H1 (cell line): Measurements from ENCODE around the gene AQP6. TPM values are rescaled to one million over a fixed set of nuclear protein-coding genes. Genes with fewer than 3 reads are reported as not detected.

Source experiments
- CTCF ChIA-PET: fragments of 300-600 bp; sonication (Branson Sonifier 250); formaldehyde crosslinking; loops from one replicate; lab custom pipeline; 2021; ENCODE audit not compliant: partially characterized antibody; lab: Charles Lee
- POLR2A ChIA-PET: fragments of 300-600 bp; sonication (Branson Sonifier 250); formaldehyde crosslinking; loops from one replicate; lab custom pipeline; 2021; ENCODE audit warnings: inconsistent platforms; ENCODE audit not compliant: partially characterized antibody; lab: Charles Lee
- DNase-seq, 2 experiments: peaks; one replicate each; pipeline versions ENCODE4 v3.0.0 to v3.0.0-alpha.2; 2010 to 2022; ENCODE audit warnings: low spot score in 2 of 2, low read depth in 1 of 2, mixed read lengths in 1 of 2
- FAIRE-seq: peaks from 2 replicates; lab custom pipeline; 2011; peaks lifted over from hg19 to GRCh38; lab: Jason Lieb, UNC
- H2AFZ ChIP-seq: 2 replicates; pipeline ENCODE4 v1.8.1; 2012; ENCODE audit warnings: low read length, inconsistent platforms
- H2AK5ac ChIP-seq: 2 replicates; pipeline ENCODE4 v1.6.1; 2013; ENCODE audit warnings: low read depth, low read length
- H2BK120ac ChIP-seq: replicated peaks from 2 replicates; pipeline ENCODE3; 2013; ENCODE audit warnings: low read depth, low read length, inconsistent platforms
- H2BK12ac ChIP-seq: 2 replicates; pipeline ENCODE4 v1.6.1; 2013; ENCODE audit warnings: low read depth, low read length
- H2BK15ac ChIP-seq: 2 replicates; pipeline ENCODE4 v1.6.1; 2013; ENCODE audit warnings: low read length
- H2BK20ac ChIP-seq: 2 replicates; pipeline ENCODE4 v1.6.1; 2013; ENCODE audit warnings: low read length
- H2BK5ac ChIP-seq: 2 replicates; pipeline ENCODE4 v1.6.1; 2013; ENCODE audit warnings: low read depth, low read length
- H3K14ac ChIP-seq: 2 replicates; pipeline ENCODE4 v1.6.1; 2013; ENCODE audit warnings: inconsistent platforms; ENCODE audit not compliant: insufficient read length
- H3K18ac ChIP-seq: 2 replicates; pipeline ENCODE4 v1.6.1; 2013; ENCODE audit warnings: low read length; ENCODE audit errors: extremely low read depth
- H3K23ac ChIP-seq: 2 replicates; pipeline ENCODE4 v1.6.1; 2013; ENCODE audit warnings: inconsistent platforms; ENCODE audit not compliant: insufficient read length
- H3K23me2 ChIP-seq: 2 replicates; pipeline ENCODE4 v1.6.1; 2013; ENCODE audit warnings: low read depth, low read length
- H3K27ac ChIP-seq: 2 replicates; pipeline ENCODE4 v1.6.1; 2011; ENCODE audit warnings: low read depth, low read length, inconsistent platforms
- H3K27me3 ChIP-seq, 4 experiments: replicated peaks in 1 of 4; 1 replicate in 1 of 4; 2 replicates in 3 of 4; pipeline versions ENCODE4 v1.6.1 to v1.8.1; 2011 to 2013; ENCODE audit warnings: low read length in 3 of 4, mild to moderate bottlenecking in 3 of 4, inconsistent platforms in 2 of 4, mixed read lengths in 2 of 4, moderate library complexity in 1 of 4; ENCODE audit not compliant: control insufficient read depth in 3 of 4, insufficient read depth in 3 of 4; ENCODE audit errors: extremely low read depth in 1 of 4
- H3K36me3 ChIP-seq, 4 experiments: 2 replicates each; pipeline versions ENCODE4 v1.6.1 to v1.8.1; 2011 to 2013; ENCODE audit warnings: mild to moderate bottlenecking in 4 of 4, low read length in 3 of 4, moderate library complexity in 2 of 4, control low read depth in 1 of 4, inconsistent platforms in 1 of 4; ENCODE audit not compliant: insufficient read depth in 4 of 4, control insufficient read depth in 2 of 4
- H3K4ac ChIP-seq: replicated peaks from 2 replicates; pipeline ENCODE3; 2013; ENCODE audit warnings: low read length, low read depth, mixed read lengths, inconsistent platforms; ENCODE audit not compliant: insufficient read length
- H3K4me1 ChIP-seq, 4 experiments: replicated peaks in 1 of 4; 1 replicate in 1 of 4; 2 replicates in 3 of 4; pipeline versions ENCODE4 v1.6.1 to v1.8.1; 2011 to 2013; ENCODE audit warnings: low read length in 3 of 4, inconsistent platforms in 2 of 4, mixed read lengths in 1 of 4; ENCODE audit not compliant: insufficient read depth in 4 of 4, control insufficient read depth in 3 of 4
- H3K4me2 ChIP-seq, 2 experiments: 2 replicates each; pipeline versions ENCODE4 v1.6.1 to v1.8.1; 2011 to 2013; ENCODE audit warnings: low read depth in 2 of 2, low read length in 2 of 2, control low read depth in 1 of 2, inconsistent platforms in 1 of 2, mild to moderate bottlenecking in 1 of 2; ENCODE audit not compliant: insufficient read depth in 1 of 2
- H3K4me3 ChIP-seq, 4 experiments: fragments of 200-600, 300-600 bp in 1 of 4; sonication (generic), shearing (Covaris generic), sonication (Bioruptor Twin) in 1 of 4; 2 replicates each; pipeline versions ENCODE4 v1.5.1 to v1.8.1; 2011 to 2016; ENCODE audit warnings: low read length in 4 of 4, low read depth in 3 of 4, control low read depth in 2 of 4, inconsistent platforms in 2 of 4, mild to moderate bottlenecking in 2 of 4, mixed read lengths in 1 of 4, moderate library complexity in 1 of 4; ENCODE audit not compliant: insufficient read depth in 2 of 4; ENCODE audit errors: extremely low read depth in 1 of 4
- H3K56ac ChIP-seq: replicated peaks from 2 replicates; pipeline ENCODE3; 2013; ENCODE audit warnings: low read depth, mild to moderate bottlenecking, mixed read lengths, low read length, inconsistent platforms; ENCODE audit not compliant: insufficient read length
- H3K79me1 ChIP-seq: 2 replicates; pipeline ENCODE4 v1.6.1; 2013; ENCODE audit warnings: low read depth, low read length, control low read depth
- H3K79me2 ChIP-seq, 2 experiments: 2 replicates each; pipeline versions ENCODE4 v1.6.1 to v1.8.1; 2012 to 2013; ENCODE audit warnings: low read length in 2 of 2, mild to moderate bottlenecking in 2 of 2, inconsistent platforms in 1 of 2; ENCODE audit not compliant: insufficient read depth in 2 of 2, control insufficient read depth in 1 of 2
- H3K9ac ChIP-seq, 4 experiments: replicated peaks in 1 of 4; 1 replicate in 1 of 4; 2 replicates in 3 of 4; pipeline versions ENCODE4 v1.6.1 to v1.8.1; 2011 to 2013; ENCODE audit warnings: low read depth in 3 of 4, low read length in 3 of 4, control low read depth in 2 of 4, mild to moderate bottlenecking in 2 of 4, moderate library complexity in 2 of 4, inconsistent platforms in 1 of 4; ENCODE audit errors: extremely low read depth in 1 of 4
- H3K9me3 ChIP-seq, 2 experiments: 2 replicates each; pipeline versions ENCODE4 v1.6.1 to v1.8.1; 2012 to 2013; ENCODE audit warnings: mild to moderate bottlenecking in 2 of 2, moderate library complexity in 2 of 2, control low read depth in 1 of 2, inconsistent platforms in 1 of 2, low read depth in 1 of 2, low read length in 1 of 2, mixed read lengths in 1 of 2; ENCODE audit not compliant: insufficient read depth in 2 of 2
- H4K20me1 ChIP-seq, 2 experiments: replicated peaks in 1 of 2; 2 replicates each; pipeline versions ENCODE3 to v1.8.1; 2011 to 2013; ENCODE audit warnings: inconsistent platforms in 2 of 2, low read length in 2 of 2, mild to moderate bottlenecking in 1 of 2; ENCODE audit not compliant: insufficient read depth in 2 of 2, control insufficient read depth in 1 of 2
- H4K5ac ChIP-seq: 2 replicates; pipeline ENCODE4 v1.6.1; 2013; ENCODE audit warnings: low read length, low read depth, mixed read lengths, inconsistent platforms; ENCODE audit not compliant: insufficient read length
- H4K8ac ChIP-seq: 2 replicates; pipeline ENCODE4 v1.8.0; 2013; ENCODE audit warnings: mild to moderate bottlenecking, moderate library complexity, low read length, inconsistent platforms; ENCODE audit not compliant: insufficient read depth; ENCODE audit errors: extremely low read depth
- H4K91ac ChIP-seq: replicated peaks from 2 replicates; pipeline ENCODE3; 2013; ENCODE audit warnings: low read length, mixed read lengths, inconsistent platforms; ENCODE audit not compliant: insufficient read length
- BACH1 ChIP-seq: IDR thresholded peaks from 2 replicates; pipeline ENCODE4 v1.6.1; 2012; ENCODE audit warnings: low read length, improper control_type of control experiment
- EP300 ChIP-seq, 2 experiments: IDR thresholded peaks; 1 replicate in 1 of 2; 2 replicates in 1 of 2; pipeline ENCODE4 v1.6.1; 2011 to 2012; ENCODE audit warnings: low read depth in 2 of 2, low read length in 2 of 2, mild to moderate bottlenecking in 2 of 2, borderline replicate concordance in 1 of 2, inconsistent platforms in 1 of 2, moderate library complexity in 1 of 2
- HDAC2 ChIP-seq, 2 experiments: fragments of 300-600 bp in 1 of 2; sonication (generic) in 1 of 2; IDR thresholded peaks; 2 replicates each; pipeline ENCODE4 v1.6.1; 2011 to 2012; ENCODE audit warnings: low read depth in 2 of 2, low read length in 2 of 2, mild to moderate bottlenecking in 2 of 2, moderate library complexity in 2 of 2, borderline replicate concordance in 1 of 2, inconsistent platforms in 1 of 2
- NANOG ChIP-seq: IDR thresholded peaks from 2 replicates; pipeline ENCODE4 v1.6.1; 2011; ENCODE audit warnings: low read length, low read depth, mild to moderate bottlenecking, inconsistent platforms; ENCODE audit not compliant: insufficient read depth, poor library complexity, severe bottlenecking
- RXRA ChIP-seq: IDR thresholded peaks from 2 replicates; pipeline ENCODE4 v1.6.1; 2011; ENCODE audit warnings: low read depth, mild to moderate bottlenecking, low read length, moderate library complexity; ENCODE audit not compliant: insufficient read depth
- WGBS, 2 experiments: shearing (Covaris generic) in 1 of 2; methylation state at CpG; one replicate each; pipeline versions ENCODE4 v1.1.6 to v1.1.7; 2013 to 2015; ENCODE audit warnings: low lambda C conversion rate in 2 of 2, mixed read lengths in 2 of 2, inconsistent platforms in 1 of 2, low coverage in 1 of 2, missing lambda C conversion rate in 1 of 2; ENCODE audit not compliant: insufficient replicate concordance in 2 of 2, insufficient coverage in 1 of 2, insufficient read length in 1 of 2; ENCODE audit errors: extremely low coverage in 1 of 2, missing lambda C conversion rate in 1 of 2; 5-methylcytosine and 5-hydroxymethylcytosine counted together
- polyA plus RNA-seq, 7 experiments: library from polyadenylated mRNA; depleted of rRNA in 3 of 7; stranded (reverse) in 5 of 7; unstranded in 2 of 7; fragments of >200 nt in 5 of 7; fragments of 200-250 nt in 2 of 7; gene quantifications; 1 replicate in 5 of 7; 2 replicates in 1 of 7; 4 replicates in 1 of 7; pipeline versions ENCODE4 v1.2.1 to v1.2.3, GENCODE V29; 2011 to 2013; ENCODE audit warnings: missing spikeins in 2 of 7, mixed read lengths in 2 of 7
- total RNA-seq: library from RNA; stranded (reverse); fragmentation: NEBNext Ultra II Directional; extraction: Animal tissue kit (Norgen Biotek cat#: 25700); gene quantifications from 2 replicates; pipeline ENCODE4 v1.2.1, GENCODE V29; 2021
- TF ChIP-seq, protein P1 (sequence below): IDR thresholded peaks from 2 replicates; pipeline ENCODE4 v1.6.1; 2011; ENCODE audit warnings: low read length, improper control_type of control experiment
- TF ChIP-seq, protein P2 (sequence below): IDR thresholded peaks from 2 replicates; pipeline ENCODE4 v1.6.1; 2011; ENCODE audit warnings: low read depth, mild to moderate bottlenecking, low read length; ENCODE audit not compliant: insufficient read depth

The AQP6 gene
- total and polyA plus RNA-seq, 2 of the 8 experiments (the other 6 are each of a cell fraction or from before 2014, with no cell fraction given): 0.03 to 0.17 TPM

DNA sequence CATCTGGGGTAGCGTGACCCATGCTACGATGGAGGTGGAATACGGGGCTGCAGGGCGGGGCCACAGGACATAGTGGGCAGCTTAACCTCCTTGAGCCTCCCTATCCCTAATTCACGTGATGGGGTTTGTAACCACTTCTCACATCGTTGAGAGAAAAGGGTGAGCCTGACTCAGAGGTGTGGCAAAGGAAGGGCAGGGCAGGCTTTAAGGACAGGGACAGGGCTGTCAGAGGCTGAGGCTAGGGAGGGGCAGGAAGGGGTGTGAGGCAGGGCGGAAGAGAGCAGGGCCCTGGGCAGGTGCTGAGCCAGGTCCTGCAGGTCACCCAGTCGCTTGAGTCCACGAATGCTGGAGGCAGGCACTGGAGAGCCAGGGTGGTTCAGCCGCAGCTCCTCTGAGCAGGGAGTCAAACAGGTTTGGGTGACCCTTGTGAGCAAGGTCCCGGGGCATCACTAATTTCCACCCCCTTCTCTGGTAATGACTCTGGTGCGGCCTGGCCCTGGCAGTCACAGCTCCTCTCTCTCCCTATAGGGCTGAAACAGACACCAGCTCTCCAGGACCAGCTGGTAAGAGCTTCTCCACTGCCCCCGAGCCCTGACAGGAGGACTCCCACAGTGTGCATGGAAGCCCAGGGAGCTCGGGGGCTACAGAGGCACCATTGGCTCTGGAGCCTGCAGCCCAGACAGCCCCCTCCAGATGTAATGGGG is 29.7 kb upstream of the AQP6 start:
- no peak for FAIRE-seq
- no peak for TF ChIP-seq BACH1
- no peak for TF ChIP-seq EP300 (IDR thresholded peaks at IDR 0.05; ENCODE audit: borderline replicate concordance in 1 of 2, low read depth in 2 of 2, low read length in 2 of 2)
- TF ChIP-seq, protein P1, sequence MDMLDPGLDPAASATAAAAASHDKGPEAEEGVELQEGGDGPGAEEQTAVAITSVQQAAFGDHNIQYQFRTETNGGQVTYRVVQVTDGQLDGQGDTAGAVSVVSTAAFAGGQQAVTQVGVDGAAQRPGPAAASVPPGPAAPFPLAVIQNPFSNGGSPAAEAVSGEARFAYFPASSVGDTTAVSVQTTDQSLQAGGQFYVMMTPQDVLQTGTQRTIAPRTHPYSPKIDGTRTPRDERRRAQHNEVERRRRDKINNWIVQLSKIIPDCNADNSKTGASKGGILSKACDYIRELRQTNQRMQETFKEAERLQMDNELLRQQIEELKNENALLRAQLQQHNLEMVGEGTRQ: no peak
- no peak for TF ChIP-seq HDAC2 (IDR thresholded peaks at IDR 0.05; ENCODE audit: borderline replicate concordance in 1 of 2, low read depth in 2 of 2, low read length in 2 of 2)
- no peak for TF ChIP-seq RXRA
- no peak for TF ChIP-seq NANOG
- TF ChIP-seq, protein P2, sequence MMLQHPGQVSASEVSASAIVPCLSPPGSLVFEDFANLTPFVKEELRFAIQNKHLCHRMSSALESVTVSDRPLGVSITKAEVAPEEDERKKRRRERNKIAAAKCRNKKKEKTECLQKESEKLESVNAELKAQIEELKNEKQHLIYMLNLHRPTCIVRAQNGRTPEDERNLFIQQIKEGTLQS: no peak

More for the DNA sequence above, 29.7 kb upstream of the AQP6 start:
- Histone ChIP-seq H3K79me1 (no peaks in the 10 kb centered on the region), H3K18ac (no peak overlapping the region), H3K14ac (no peak overlapping the region), H3K23me2 (no peaks in the 10 kb centered on the region; the same call in 1 of the 2 replicates), H3K23ac (no peak overlapping the region), H3K4me3 (no peak overlapping the region), H3K9ac (no peak overlapping the region), H4K91ac (no peak overlapping the region), H3K27me3 (peaks cover 0 to 3% (median 0%) of the 10 kb centered on the region in 4 experiments; a peak in 1 of 7 replicates), H3K27ac (no peak overlapping the region), H3K4me2 (no peak overlapping the region), H3K36me3 (no peaks in the 10 kb centered on the region), H3K79me2 (no peaks in the 10 kb centered on the region), H3K9me3 (no peaks in the 10 kb centered on the region), H2BK120ac (no peak overlapping the region), H4K20me1 (peaks cover 0 to 1% of the 10 kb centered on the region in 2 experiments), H3K4ac (no peak overlapping the region), H2AFZ (no peak overlapping the region), H2BK5ac (no peak overlapping the region), H2BK20ac (no peak overlapping the region), H2BK15ac (no peak overlapping the region), H3K56ac (no peak overlapping the region), H2AK5ac (no peak overlapping the region), H3K4me1 (peaks cover 3 to 17% (median 4%) of the 10 kb centered on the region in 4 experiments; a peak in 6 of 7 replicates), H4K5ac (no peak overlapping the region), H2BK12ac (peak overlapping the region; percentile 71; the same call in 1 of the 2 replicates), H4K8ac (no peak overlapping the region; the same call in 1 of the 2 replicates)
- CTCF ChIA-PET: interaction anchor here (0.7 to 5.1 kb wide), 22 partner anchors 8 to 245 kb away, joined by 3 to 37 read pairs (median 4); no protein-coding TSS in a partner anchor
- DNase-seq: no peak
- POLR2A ChIA-PET: interaction anchor here (0.9 to 1.2 kb wide), 2 partner anchors 12 to 18 kb away, joined by 3 to 4 read pairs; partner anchors contain the start of gene AQP5
- 80% methylated on average over 14 of the region's 14 CpGs; no CpG with 5 or more reads in 1 of the 2 experiments for WGBS, 2 experiments
